H1 (cell line): Measurements from ENCODE around the gene ARHGEF11. TPM values are rescaled to one million over a fixed set of nuclear protein-coding genes. Genes with fewer than 3 reads are reported as not detected.
"Not testable (repeated sequence)": the region's sequence is repeated elsewhere in the genome, so short reads cannot be mapped to it uniquely, and the experiment has no call there.

ENCODE experiments used
- CTCF ChIA-PET: fragments of 300-600 bp; sonication (Branson Sonifier 250); formaldehyde crosslinking; loops from one replicate; lab custom pipeline; 2021; ENCODE audit not compliant: partially characterized antibody; lab: Charles Lee
- POLR2A ChIA-PET: fragments of 300-600 bp; sonication (Branson Sonifier 250); formaldehyde crosslinking; loops from one replicate; lab custom pipeline; 2021; ENCODE audit warnings: inconsistent platforms; ENCODE audit not compliant: partially characterized antibody; lab: Charles Lee
- DNase-seq, 2 experiments: peaks; one replicate each; pipeline versions ENCODE4 v3.0.0 to v3.0.0-alpha.2; 2010 to 2022; ENCODE audit warnings: low spot score in 2 of 2, low read depth in 1 of 2, mixed read lengths in 1 of 2
- FAIRE-seq: peaks from 2 replicates; lab custom pipeline; 2011; peaks lifted over from hg19 to GRCh38; lab: Jason Lieb, UNC
- H2AFZ ChIP-seq: 2 replicates; pipeline ENCODE4 v1.8.1; 2012; ENCODE audit warnings: low read length, inconsistent platforms
- H2AK5ac ChIP-seq: 2 replicates; pipeline ENCODE4 v1.6.1; 2013; ENCODE audit warnings: low read depth, low read length
- H2BK120ac ChIP-seq: replicated peaks from 2 replicates; pipeline ENCODE3; 2013; ENCODE audit warnings: low read depth, low read length, inconsistent platforms
- H2BK12ac ChIP-seq: 2 replicates; pipeline ENCODE4 v1.6.1; 2013; ENCODE audit warnings: low read depth, low read length
- H2BK15ac ChIP-seq: 2 replicates; pipeline ENCODE4 v1.6.1; 2013; ENCODE audit warnings: low read length
- H2BK20ac ChIP-seq: 2 replicates; pipeline ENCODE4 v1.6.1; 2013; ENCODE audit warnings: low read length
- H2BK5ac ChIP-seq: 2 replicates; pipeline ENCODE4 v1.6.1; 2013; ENCODE audit warnings: low read depth, low read length
- H3K14ac ChIP-seq: 2 replicates; pipeline ENCODE4 v1.6.1; 2013; ENCODE audit warnings: inconsistent platforms; ENCODE audit not compliant: insufficient read length
- H3K18ac ChIP-seq: 2 replicates; pipeline ENCODE4 v1.6.1; 2013; ENCODE audit warnings: low read length; ENCODE audit errors: extremely low read depth
- H3K23ac ChIP-seq: 2 replicates; pipeline ENCODE4 v1.6.1; 2013; ENCODE audit warnings: inconsistent platforms; ENCODE audit not compliant: insufficient read length
- H3K23me2 ChIP-seq: 2 replicates; pipeline ENCODE4 v1.6.1; 2013; ENCODE audit warnings: low read depth, low read length
- H3K27ac ChIP-seq: 2 replicates; pipeline ENCODE4 v1.6.1; 2011; ENCODE audit warnings: low read depth, low read length, inconsistent platforms
- H3K27me3 ChIP-seq, 4 experiments: replicated peaks in 1 of 4; 1 replicate in 1 of 4; 2 replicates in 3 of 4; pipeline versions ENCODE4 v1.6.1 to v1.8.1; 2011 to 2013; ENCODE audit warnings: low read length in 3 of 4, mild to moderate bottlenecking in 3 of 4, inconsistent platforms in 2 of 4, mixed read lengths in 2 of 4, moderate library complexity in 1 of 4; ENCODE audit not compliant: control insufficient read depth in 3 of 4, insufficient read depth in 3 of 4; ENCODE audit errors: extremely low read depth in 1 of 4
- H3K36me3 ChIP-seq, 4 experiments: 2 replicates each; pipeline versions ENCODE4 v1.6.1 to v1.8.1; 2011 to 2013; ENCODE audit warnings: mild to moderate bottlenecking in 4 of 4, low read length in 3 of 4, moderate library complexity in 2 of 4, control low read depth in 1 of 4, inconsistent platforms in 1 of 4; ENCODE audit not compliant: insufficient read depth in 4 of 4, control insufficient read depth in 2 of 4
- H3K4ac ChIP-seq: replicated peaks from 2 replicates; pipeline ENCODE3; 2013; ENCODE audit warnings: low read length, low read depth, mixed read lengths, inconsistent platforms; ENCODE audit not compliant: insufficient read length
- H3K4me1 ChIP-seq, 4 experiments: replicated peaks in 1 of 4; 1 replicate in 1 of 4; 2 replicates in 3 of 4; pipeline versions ENCODE4 v1.6.1 to v1.8.1; 2011 to 2013; ENCODE audit warnings: low read length in 3 of 4, inconsistent platforms in 2 of 4, mixed read lengths in 1 of 4; ENCODE audit not compliant: insufficient read depth in 4 of 4, control insufficient read depth in 3 of 4
- H3K4me2 ChIP-seq, 2 experiments: 2 replicates each; pipeline versions ENCODE4 v1.6.1 to v1.8.1; 2011 to 2013; ENCODE audit warnings: low read depth in 2 of 2, low read length in 2 of 2, control low read depth in 1 of 2, inconsistent platforms in 1 of 2, mild to moderate bottlenecking in 1 of 2; ENCODE audit not compliant: insufficient read depth in 1 of 2
- H3K4me3 ChIP-seq, 4 experiments: fragments of 200-600, 300-600 bp in 1 of 4; sonication (generic), shearing (Covaris generic), sonication (Bioruptor Twin) in 1 of 4; 2 replicates each; pipeline versions ENCODE4 v1.5.1 to v1.8.1; 2011 to 2016; ENCODE audit warnings: low read length in 4 of 4, low read depth in 3 of 4, control low read depth in 2 of 4, inconsistent platforms in 2 of 4, mild to moderate bottlenecking in 2 of 4, mixed read lengths in 1 of 4, moderate library complexity in 1 of 4; ENCODE audit not compliant: insufficient read depth in 2 of 4; ENCODE audit errors: extremely low read depth in 1 of 4
- H3K56ac ChIP-seq: replicated peaks from 2 replicates; pipeline ENCODE3; 2013; ENCODE audit warnings: low read depth, mild to moderate bottlenecking, mixed read lengths, low read length, inconsistent platforms; ENCODE audit not compliant: insufficient read length
- H3K79me1 ChIP-seq: 2 replicates; pipeline ENCODE4 v1.6.1; 2013; ENCODE audit warnings: low read depth, low read length, control low read depth
- H3K79me2 ChIP-seq, 2 experiments: 2 replicates each; pipeline versions ENCODE4 v1.6.1 to v1.8.1; 2012 to 2013; ENCODE audit warnings: low read length in 2 of 2, mild to moderate bottlenecking in 2 of 2, inconsistent platforms in 1 of 2; ENCODE audit not compliant: insufficient read depth in 2 of 2, control insufficient read depth in 1 of 2
- H3K9ac ChIP-seq, 4 experiments: replicated peaks in 1 of 4; 1 replicate in 1 of 4; 2 replicates in 3 of 4; pipeline versions ENCODE4 v1.6.1 to v1.8.1; 2011 to 2013; ENCODE audit warnings: low read depth in 3 of 4, low read length in 3 of 4, control low read depth in 2 of 4, mild to moderate bottlenecking in 2 of 4, moderate library complexity in 2 of 4, inconsistent platforms in 1 of 4; ENCODE audit errors: extremely low read depth in 1 of 4
- H3K9me3 ChIP-seq, 2 experiments: 2 replicates each; pipeline versions ENCODE4 v1.6.1 to v1.8.1; 2012 to 2013; ENCODE audit warnings: mild to moderate bottlenecking in 2 of 2, moderate library complexity in 2 of 2, control low read depth in 1 of 2, inconsistent platforms in 1 of 2, low read depth in 1 of 2, low read length in 1 of 2, mixed read lengths in 1 of 2; ENCODE audit not compliant: insufficient read depth in 2 of 2
- H4K20me1 ChIP-seq, 2 experiments: replicated peaks in 1 of 2; 2 replicates each; pipeline versions ENCODE3 to v1.8.1; 2011 to 2013; ENCODE audit warnings: inconsistent platforms in 2 of 2, low read length in 2 of 2, mild to moderate bottlenecking in 1 of 2; ENCODE audit not compliant: insufficient read depth in 2 of 2, control insufficient read depth in 1 of 2
- H4K5ac ChIP-seq: 2 replicates; pipeline ENCODE4 v1.6.1; 2013; ENCODE audit warnings: low read length, low read depth, mixed read lengths, inconsistent platforms; ENCODE audit not compliant: insufficient read length
- H4K8ac ChIP-seq: 2 replicates; pipeline ENCODE4 v1.8.0; 2013; ENCODE audit warnings: mild to moderate bottlenecking, moderate library complexity, low read length, inconsistent platforms; ENCODE audit not compliant: insufficient read depth; ENCODE audit errors: extremely low read depth
- H4K91ac ChIP-seq: replicated peaks from 2 replicates; pipeline ENCODE3; 2013; ENCODE audit warnings: low read length, mixed read lengths, inconsistent platforms; ENCODE audit not compliant: insufficient read length
- TAF7 ChIP-seq: optimal IDR thresholded peaks from 2 replicates; pipeline ENCODE3; 2011; ENCODE audit warnings: low read depth, mild to moderate bottlenecking, inconsistent platforms, low read length, moderate library complexity, borderline replicate concordance
- WGBS, 2 experiments: shearing (Covaris generic) in 1 of 2; methylation state at CpG; one replicate each; pipeline versions ENCODE4 v1.1.6 to v1.1.7; 2013 to 2015; ENCODE audit warnings: low lambda C conversion rate in 2 of 2, mixed read lengths in 2 of 2, inconsistent platforms in 1 of 2, low coverage in 1 of 2, missing lambda C conversion rate in 1 of 2; ENCODE audit not compliant: insufficient replicate concordance in 2 of 2, insufficient coverage in 1 of 2, insufficient read length in 1 of 2; ENCODE audit errors: extremely low coverage in 1 of 2, missing lambda C conversion rate in 1 of 2; 5-methylcytosine and 5-hydroxymethylcytosine counted together
- polyA plus RNA-seq, 7 experiments: library from polyadenylated mRNA; depleted of rRNA in 3 of 7; stranded (reverse) in 5 of 7; unstranded in 2 of 7; fragments of >200 nt in 5 of 7; fragments of 200-250 nt in 2 of 7; gene quantifications; 1 replicate in 5 of 7; 2 replicates in 1 of 7; 4 replicates in 1 of 7; pipeline versions ENCODE4 v1.2.1 to v1.2.3, GENCODE V29; 2011 to 2013; ENCODE audit warnings: missing spikeins in 2 of 7, mixed read lengths in 2 of 7
- total RNA-seq: library from RNA; stranded (reverse); fragmentation: NEBNext Ultra II Directional; extraction: Animal tissue kit (Norgen Biotek cat#: 25700); gene quantifications from 2 replicates; pipeline ENCODE4 v1.2.1, GENCODE V29; 2021

Gene ARHGEF11
- total and polyA plus RNA-seq, 2 of the 8 experiments (the other 6 are each of a cell fraction or from before 2014, with no cell fraction given): 19.9 to 33.1 TPM

DNA sequence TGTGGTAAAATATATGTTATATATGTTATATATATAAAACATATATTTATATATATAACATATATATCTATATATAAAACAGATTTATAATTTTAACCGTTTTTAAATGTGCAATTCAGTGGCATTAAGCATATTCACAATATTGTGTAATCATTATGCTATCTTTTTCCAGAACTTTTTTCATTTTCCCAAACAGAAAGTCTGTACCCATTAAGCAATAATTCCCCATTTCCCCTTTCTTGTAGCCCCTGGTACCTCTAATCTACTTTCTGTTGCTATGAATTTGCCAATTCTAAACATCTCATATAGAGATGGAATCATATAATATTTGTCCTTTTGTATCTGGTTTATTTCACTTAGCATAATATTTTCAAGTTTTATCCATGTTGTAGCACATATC, 10.7 kb upstream of the ARHGEF11 start (continued):
- TF ChIP-seq TAF7: no peak

DNA sequence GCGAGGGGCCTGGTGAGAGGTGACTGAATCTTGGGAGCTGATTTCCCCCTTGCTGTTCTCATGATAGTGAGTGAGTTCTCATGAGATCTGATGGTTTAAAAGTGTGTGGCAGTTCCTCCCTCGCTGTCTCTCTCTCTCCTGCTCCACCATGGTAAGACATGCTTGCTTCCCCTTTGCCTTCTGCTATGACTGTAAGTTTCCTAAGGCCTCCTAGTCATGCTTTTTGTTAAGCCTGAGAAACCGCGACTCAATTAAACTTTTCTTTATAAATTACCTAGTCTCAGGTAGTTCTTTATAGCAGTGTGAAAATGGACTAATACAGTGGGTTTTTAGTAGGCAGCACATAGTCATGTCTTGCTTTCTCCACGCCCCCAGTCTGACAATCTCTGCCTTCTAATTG, 10.2 kb upstream of the ARHGEF11 start:
- H2BK120ac ChIP-seq, H2BK15ac ChIP-seq, H3K14ac ChIP-seq, H3K36me3 ChIP-seq, H3K4ac ChIP-seq, H3K9ac ChIP-seq, H2AK5ac ChIP-seq, H3K56ac ChIP-seq, H3K23me2 ChIP-seq, CTCF ChIA-PET, H2BK12ac ChIP-seq, H3K79me2 ChIP-seq, H3K9me3 ChIP-seq, H2BK5ac ChIP-seq, FAIRE-seq, H3K23ac ChIP-seq, H3K4me3 ChIP-seq, H4K5ac ChIP-seq, H4K8ac ChIP-seq, H4K20me1 ChIP-seq, POLR2A ChIA-PET, H4K91ac ChIP-seq, H3K27me3 ChIP-seq, DNase-seq, H3K4me2 ChIP-seq, H3K27ac ChIP-seq, H2BK20ac ChIP-seq, H3K18ac ChIP-seq, H3K79me1 ChIP-seq, H3K4me1 ChIP-seq: not testable (repeated sequence)
- H2AFZ ChIP-seq: peak overlapping the region; percentile 76; the same call in 1 of the 2 replicates
- 90% methylated on average over 5 of the region's 5 CpGs; no CpG with 5 or more reads in 1 of the 2 experiments for WGBS, 2 experiments
